ENCODE results near the gene SKI.
A peak's percentile ranks its signal among the peaks of the same experiment; 100 is the strongest.

Gene SKI

DNA sequence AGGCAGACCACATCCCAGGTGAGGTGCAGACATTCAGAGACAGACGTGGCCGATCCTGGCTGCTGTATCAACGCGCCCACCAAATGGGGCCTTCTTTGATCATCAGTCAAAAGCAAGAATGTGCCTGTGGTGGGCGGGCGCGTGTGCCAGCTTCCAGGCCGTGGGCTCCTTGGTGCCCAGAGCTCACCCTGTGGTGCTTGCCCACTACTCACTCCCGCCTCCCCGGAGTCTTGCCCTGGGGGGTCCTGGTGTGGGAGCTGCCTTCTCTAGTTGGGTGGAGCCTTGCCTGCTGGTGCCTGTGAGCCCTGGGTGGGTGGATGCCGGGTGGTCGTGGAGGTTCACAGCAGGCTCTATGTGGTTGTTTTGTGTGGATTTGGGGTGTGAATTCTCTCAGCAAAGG, 70.6 kb downstream of the SKI start:
- DNase-seq = no peak

- DNase-seq = no peak
Measured at GRCh38 chr1:2299131-2299627, 71.1 kb downstream of the SKI start.

- DNase-seq = peak; percentile 73
Measured at GRCh38 chr1:2300004-2300771, 72.1 kb downstream of the SKI start.

DNA sequence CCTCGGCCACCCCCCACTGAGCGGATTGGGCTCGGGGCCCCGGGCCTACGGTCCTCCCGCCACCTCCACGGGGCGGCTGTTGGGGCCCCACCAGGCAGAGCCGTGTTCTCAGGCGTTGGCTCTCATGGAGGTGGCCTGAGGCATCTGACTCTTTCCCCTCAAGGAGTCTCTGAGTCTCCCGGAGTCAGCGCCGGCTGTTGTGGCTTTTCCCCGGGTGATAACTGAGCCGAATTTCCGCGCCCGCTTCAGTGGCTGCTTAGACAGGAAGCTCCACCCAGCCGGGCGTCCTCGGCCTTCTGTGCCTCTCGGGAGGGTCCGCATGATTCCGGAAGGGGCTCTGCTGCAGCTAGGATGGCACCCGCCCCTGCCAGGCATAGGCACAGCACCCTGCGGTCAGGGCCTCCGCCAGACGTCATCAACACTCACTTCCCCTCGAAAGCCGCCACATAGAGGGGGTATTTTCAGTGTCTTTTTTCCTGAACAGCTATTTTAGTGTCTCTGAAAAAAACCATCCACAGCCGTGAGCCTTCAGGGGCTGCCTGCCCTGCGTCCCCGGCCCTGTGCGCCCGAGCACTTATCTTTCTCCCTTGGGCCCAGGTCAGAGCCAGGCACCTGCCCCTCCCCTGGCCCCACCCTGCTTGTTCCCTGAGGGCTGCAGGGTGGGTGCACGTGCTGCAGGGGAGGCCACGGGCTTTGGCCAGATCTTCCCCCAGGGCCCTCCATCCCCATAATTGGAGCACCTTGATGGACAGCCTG, 72.9 kb downstream of the SKI start:
- peak; percentile 96 for DNase-seq

DNA sequence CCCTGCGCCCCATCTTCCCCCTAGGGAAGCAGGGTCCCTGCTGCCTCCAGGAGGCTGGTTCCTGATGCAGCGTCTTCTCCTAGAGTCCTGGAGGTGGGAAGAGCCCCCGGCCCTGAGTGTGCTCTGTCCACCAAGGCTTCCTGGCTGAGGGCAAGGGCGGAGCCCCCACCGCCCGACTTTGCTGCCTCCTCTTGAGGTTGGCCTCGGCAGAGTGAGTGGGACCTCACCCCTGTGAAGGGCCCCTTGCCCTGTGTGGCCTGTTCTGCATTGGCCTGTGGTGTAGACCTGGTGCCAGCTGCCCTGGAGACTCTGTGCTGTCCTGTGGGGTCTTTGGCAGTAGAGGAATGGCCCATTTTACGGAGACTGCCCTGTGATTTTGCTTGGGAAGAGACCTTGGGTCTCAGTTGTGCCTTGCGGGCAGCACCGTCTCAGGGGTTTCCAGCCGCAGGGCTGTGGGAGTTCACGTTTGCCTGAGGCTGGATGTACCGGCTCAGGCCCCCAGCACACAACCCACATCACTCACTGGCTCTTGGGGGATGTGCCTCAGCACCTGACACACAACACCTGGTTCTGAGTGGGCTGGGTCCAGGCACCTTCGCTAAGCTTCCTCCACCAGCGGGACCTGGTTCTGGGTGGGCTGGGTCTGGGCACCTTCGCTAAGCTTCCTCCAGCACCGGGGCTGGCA, 73.6 kb downstream of the SKI start:
- no peak for DNase-seq

- DNase-seq = no peak
Measured at GRCh38 chr1:2302292-2302925, 74.3 kb downstream of the SKI start.

- no peak for DNase-seq
Measured at GRCh38 chr1:2303016-2303775, 75.1 kb downstream of the SKI start.

DNA sequence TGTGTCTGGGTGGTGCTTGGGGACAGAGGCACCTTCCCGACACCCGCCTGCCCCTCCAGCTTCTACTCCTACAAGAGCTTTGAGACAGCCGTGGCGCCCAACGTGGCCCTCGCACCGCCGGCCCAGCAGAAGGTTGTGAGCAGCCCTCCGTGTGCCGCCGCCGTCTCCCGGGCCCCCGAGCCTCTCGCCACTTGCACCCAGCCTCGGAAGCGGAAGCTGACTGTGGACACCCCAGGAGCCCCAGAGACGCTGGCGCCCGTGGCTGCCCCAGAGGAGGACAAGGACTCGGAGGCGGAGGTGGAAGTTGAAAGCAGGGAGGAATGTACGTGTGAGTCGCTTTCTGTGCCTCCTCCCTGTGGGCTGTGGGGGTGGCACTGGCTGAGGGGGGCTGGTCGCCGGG, 75.7 kb downstream of the SKI start:
- DNase-seq = no peak

DNA sequence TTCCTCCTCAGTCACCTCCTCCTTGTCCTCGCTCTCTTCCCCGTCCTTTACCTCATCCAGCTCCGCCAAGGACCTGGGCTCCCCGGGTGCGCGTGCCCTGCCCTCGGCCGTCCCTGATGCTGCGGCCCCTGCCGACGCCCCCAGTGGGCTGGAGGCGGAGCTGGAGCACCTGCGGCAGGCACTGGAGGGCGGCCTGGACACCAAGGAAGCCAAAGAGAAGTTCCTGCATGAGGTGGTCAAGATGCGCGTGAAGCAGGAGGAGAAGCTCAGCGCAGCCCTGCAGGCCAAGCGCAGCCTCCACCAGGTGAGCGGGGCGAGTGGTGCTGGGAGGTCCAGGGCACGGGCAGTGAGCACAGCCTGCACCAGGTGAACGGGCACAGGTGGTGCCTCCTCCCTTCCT, 76.2 kb downstream of the SKI start:
- DNase-seq = no peak

GRCh38 chr1:2304921-2305681, 77.0 kb downstream of the SKI start:
- no peak for DNase-seq

- DNase-seq = no peak
Measured at GRCh38 chr1:2306151-2306978, 78.2 kb downstream of the SKI start.

DNA sequence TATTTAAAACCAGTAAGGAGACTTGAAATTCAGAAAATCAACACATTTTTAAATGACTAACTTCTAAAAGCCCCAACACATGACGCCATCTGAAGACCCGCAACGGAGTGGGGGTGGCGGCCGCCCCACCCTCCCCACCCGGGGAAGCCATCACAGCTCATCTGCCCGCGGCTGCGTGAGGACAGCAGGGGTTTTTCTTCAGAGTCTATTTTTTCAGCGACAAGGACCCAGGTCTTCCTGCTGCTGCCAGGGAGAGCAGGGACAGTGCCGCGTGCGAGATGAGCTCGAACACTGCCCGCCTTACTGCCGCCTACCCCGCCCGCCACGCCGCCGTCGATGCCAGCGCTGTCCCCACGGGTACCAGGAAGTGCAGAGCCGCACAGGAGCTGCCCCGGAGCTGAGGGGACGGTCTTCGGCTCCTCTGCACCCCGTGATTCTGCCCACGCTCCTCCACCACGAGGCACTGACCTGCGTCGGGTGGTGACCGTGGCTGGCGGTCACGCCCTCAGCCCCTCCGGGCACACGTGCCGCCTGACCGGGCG, 79.0 kb downstream of the SKI start:
- DNase-seq = no peak

DNA sequence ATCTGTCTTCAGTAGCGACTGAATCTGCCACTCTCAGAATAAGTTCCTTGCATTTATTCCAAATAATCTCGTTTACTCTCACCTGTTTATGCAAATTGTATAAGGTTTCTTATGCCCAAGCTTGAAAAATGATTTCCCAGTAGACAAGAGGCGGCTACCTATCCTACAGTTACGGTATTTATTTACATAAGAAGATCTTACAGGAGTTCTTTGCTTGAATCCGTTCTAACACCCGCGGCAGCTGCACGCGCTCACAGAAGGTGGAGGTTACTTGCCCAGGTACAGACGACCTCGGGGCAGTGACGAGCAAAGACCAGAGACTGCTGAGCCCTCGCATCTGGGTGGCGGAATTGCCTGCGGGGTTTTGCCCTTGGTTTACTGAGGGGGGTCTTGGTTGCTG, 79.9 kb downstream of the SKI start:
- DNase-seq = no peak

DNA sequence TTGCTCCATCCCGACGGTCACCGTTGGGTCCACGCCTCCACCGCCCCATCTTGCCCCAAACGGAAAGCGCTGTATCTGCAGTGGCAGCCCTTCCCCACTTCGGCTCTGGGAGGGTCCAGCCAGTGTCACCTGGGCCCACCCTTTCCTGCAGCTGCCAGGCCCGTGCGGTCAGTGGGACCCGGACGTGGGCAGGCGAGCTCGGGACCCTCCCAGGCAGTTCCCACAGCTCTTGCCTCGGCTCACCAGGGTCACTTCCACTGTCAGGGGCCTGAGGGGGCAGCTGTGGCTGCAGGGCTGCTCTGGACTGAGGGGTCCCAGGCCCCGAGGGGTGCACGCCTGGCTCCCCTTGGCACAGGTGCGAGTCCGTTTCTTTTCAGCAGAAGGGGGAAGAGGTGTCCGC, 80.7 kb downstream of the SKI start:
- DNase-seq = no peak

- no peak for DNase-seq
Measured at GRCh38 chr1:2310332-2311183, 82.4 kb downstream of the SKI start.

- peak; percentile 71 for DNase-seq
Measured at GRCh38 chr1:2311184-2312032, 83.3 kb downstream of the SKI start.

DNA sequence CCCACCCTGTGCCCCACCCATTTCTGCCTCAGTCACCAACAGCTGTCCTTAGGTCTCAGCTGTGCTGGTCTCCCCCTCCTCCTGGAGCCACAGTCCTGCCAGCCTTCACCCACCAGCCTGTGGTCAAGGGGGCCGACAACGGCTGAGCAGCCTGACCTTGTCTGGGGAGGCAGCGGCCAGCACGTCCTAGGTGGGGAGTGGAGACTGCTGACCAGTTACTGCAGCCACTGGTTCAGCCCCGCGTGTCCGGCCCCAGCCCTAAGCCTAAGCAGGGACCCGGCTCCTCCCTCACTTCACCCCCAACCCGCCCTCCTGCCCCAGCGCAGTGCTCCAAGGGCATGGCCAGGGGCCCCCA, 84.0 kb downstream of the SKI start:
- no peak for DNase-seq

DNA sequence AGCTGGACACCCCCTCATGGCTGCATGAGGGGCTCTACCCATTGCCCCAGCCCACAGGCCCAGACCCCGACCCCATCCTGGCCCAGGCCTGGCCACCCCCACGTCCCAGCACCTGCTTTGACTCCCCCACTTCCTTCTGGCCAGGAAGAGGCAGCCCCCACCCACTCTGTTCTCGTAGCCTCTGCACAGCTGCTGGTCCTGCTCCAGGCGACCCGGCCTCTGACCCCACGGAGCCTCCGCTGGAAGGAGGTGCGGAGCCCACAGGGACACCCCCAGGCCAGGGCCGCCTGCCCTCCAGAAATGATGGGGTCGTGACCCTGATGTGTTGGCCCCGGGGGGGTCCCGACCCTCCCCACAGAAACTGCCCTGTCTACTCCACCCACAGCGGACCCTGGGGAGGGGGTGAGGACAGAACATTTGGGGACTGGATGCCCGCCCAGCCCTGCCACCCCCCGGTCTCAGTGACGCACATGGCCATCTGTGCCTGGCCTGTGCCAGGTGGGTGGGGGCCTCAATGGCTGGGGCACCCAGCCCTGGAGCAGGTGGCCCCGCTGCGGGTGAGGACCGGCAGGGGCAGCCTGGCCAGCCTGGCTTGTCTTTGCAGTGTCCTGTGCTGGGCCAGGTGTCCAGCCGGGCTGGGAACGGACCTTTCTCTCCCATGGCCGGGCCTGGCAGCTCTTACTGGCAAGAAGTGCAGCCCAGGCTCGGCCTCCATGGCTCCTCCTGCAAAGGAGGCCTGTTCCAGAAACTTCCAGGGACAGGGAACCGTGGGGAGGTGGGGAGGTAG, 84.6 kb downstream of the SKI start:
- no peak for DNase-seq
